Neutrophil (primary cell): ENCODE measurements around the gene TFCP2L1.

Source experiments
- H3K27ac ChIP-seq: fragments of 200-600 bp; sonication (generic); 2 replicates; pipeline ENCODE4 v1.5.1; 2016; ENCODE audit warnings: mild to moderate bottlenecking, moderate library complexity
- H3K27me3 ChIP-seq: fragments of 200-600 bp; sonication (generic); 2 replicates; pipeline ENCODE4 v1.6.0; 2016; ENCODE audit warnings: mild to moderate bottlenecking
- H3K36me3 ChIP-seq: fragments of 200-600 bp; sonication (generic); 2 replicates; pipeline ENCODE4 v1.5.1; 2017
- H3K4me1 ChIP-seq, 2 experiments: fragments of 200-600 bp in 1 of 2; sonication (generic) in 1 of 2; 1 replicate in 1 of 2; 2 replicates in 1 of 2; pipeline versions ENCODE4 v1.5.1 to v1.6.1; 2013 to 2016; ENCODE audit warnings: low read depth in 1 of 2, low read length in 1 of 2, mild to moderate bottlenecking in 1 of 2, moderate library complexity in 1 of 2; ENCODE audit not compliant: control insufficient read depth in 1 of 2, insufficient read depth in 1 of 2
- H3K4me3 ChIP-seq, 2 experiments: fragments of 200-600 bp in 1 of 2; sonication (generic) in 1 of 2; 1 replicate in 1 of 2; 2 replicates in 1 of 2; pipeline ENCODE4 v1.5.1; 2013 to 2016; ENCODE audit warnings: low read depth in 1 of 2, low read length in 1 of 2, mild to moderate bottlenecking in 1 of 2, moderate library complexity in 1 of 2
- H3K9me3 ChIP-seq: fragments of 200-600 bp; sonication (generic); 2 replicates; pipeline ENCODE4 v1.5.1; 2016
- TF ChIP-seq, protein P1 (sequence below): fragments of 200-600 bp; sonication (generic); IDR thresholded peaks from 2 replicates; pipeline ENCODE4 v1.5.1; 2016; ENCODE audit warnings: antibody characterized with exemption

TFCP2L1 gene

GRCh38 chr2:121179467-121179866 is 105.5 kb downstream of the TFCP2L1 start:
- Histone ChIP-seq H3K4me3 (no peak overlapping the region), H3K36me3 (no peaks in the 10 kb centered on the region), H3K9me3 (no peaks in the 10 kb centered on the region), H3K4me1 (no peaks in the 10 kb centered on the region), H3K27ac (no peak overlapping the region), H3K27me3 (no peaks in the 10 kb centered on the region)
- TF ChIP-seq, protein P1, sequence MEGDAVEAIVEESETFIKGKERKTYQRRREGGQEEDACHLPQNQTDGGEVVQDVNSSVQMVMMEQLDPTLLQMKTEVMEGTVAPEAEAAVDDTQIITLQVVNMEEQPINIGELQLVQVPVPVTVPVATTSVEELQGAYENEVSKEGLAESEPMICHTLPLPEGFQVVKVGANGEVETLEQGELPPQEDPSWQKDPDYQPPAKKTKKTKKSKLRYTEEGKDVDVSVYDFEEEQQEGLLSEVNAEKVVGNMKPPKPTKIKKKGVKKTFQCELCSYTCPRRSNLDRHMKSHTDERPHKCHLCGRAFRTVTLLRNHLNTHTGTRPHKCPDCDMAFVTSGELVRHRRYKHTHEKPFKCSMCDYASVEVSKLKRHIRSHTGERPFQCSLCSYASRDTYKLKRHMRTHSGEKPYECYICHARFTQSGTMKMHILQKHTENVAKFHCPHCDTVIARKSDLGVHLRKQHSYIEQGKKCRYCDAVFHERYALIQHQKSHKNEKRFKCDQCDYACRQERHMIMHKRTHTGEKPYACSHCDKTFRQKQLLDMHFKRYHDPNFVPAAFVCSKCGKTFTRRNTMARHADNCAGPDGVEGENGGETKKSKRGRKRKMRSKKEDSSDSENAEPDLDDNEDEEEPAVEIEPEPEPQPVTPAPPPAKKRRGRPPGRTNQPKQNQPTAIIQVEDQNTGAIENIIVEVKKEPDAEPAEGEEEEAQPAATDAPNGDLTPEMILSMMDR, result no peak

DNA sequence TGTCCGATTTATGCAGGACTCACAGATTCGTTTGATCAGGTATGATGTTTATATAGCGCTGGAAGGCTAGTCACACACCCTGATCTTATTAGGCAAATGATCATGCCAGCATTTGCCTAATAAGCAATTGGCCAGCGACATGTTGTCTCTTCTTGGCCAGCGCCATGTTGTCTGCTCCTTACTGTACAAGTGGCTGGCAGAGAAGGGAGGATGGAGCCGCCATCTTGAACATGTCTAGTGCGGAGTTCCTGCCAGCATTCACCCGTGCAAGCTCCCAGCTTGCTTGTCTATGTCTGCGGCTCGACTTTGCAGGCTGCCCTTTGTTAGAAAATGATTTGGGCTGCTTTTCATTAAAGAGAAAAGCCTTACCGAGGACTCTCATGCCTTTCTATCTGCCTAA is 106.3 kb downstream of the TFCP2L1 start:
- TF ChIP-seq, protein P1, result no peak
- no peak overlapping the region for H3K4me3 ChIP-seq
- no peaks in the 10 kb centered on the region for H3K27me3 ChIP-seq
- no peak overlapping the region for H3K27ac ChIP-seq
- H3K4me1 ChIP-seq, result no peaks in the 10 kb centered on the region
- no peaks in the 10 kb centered on the region for H3K36me3 ChIP-seq
- no peaks in the 10 kb centered on the region for H3K9me3 ChIP-seq

DNA sequence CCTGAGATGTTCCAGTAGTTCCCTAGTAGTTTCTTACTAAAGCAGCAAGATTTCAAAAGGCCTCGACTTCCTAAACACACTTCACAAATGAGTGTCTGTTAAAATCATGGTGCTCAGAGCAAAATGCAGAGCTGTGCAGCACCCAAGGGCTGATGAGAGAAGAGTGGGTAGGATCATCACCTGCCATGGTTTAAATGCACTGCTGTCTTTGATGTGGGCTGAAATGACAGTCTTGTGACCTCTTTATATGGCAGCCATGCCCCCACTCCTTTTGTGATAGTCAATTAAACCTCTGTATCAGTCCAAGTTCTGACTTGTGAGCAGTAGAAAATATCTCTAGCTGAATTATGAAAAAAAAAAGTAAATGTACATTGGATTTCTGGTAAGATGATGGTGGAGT is 107.1 kb downstream of the TFCP2L1 start:
- Histone ChIP-seq H3K27ac (no peak overlapping the region), H3K36me3 (no peaks in the 10 kb centered on the region), H3K9me3 (no peaks in the 10 kb centered on the region), H3K4me3 (no peak overlapping the region), H3K4me1 (no peaks in the 10 kb centered on the region), H3K27me3 (no peaks in the 10 kb centered on the region)
- TF ChIP-seq, protein P1, result no peak

DNA sequence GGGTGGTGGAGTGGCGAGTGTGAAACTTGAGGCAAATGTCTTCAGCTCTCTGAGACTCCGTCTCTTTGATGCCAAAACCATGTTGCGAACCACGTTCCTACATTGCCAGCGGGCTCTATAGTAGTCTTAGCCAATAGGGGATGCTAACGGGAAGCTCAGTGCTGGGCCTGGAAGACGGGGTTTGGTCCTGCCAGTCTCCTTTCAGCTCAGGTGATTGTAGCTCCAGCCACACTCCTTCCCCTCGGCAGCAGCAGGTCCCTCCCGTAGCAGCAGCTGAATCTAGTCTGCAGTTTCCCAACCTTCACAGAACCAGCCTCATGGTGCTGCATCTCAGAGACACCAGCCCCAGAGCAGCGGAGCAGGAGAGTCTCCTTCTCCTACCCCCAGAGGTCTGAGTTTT is 109.7 kb downstream of the TFCP2L1 start:
- Histone ChIP-seq H3K9me3 (no peaks in the 10 kb centered on the region), H3K4me3 (no peak overlapping the region), H3K27me3 (no peaks in the 10 kb centered on the region), H3K27ac (no peak overlapping the region), H3K4me1 (no peaks in the 10 kb centered on the region), H3K36me3 (no peaks in the 10 kb centered on the region)
- TF ChIP-seq, protein P1, result no peak

DNA sequence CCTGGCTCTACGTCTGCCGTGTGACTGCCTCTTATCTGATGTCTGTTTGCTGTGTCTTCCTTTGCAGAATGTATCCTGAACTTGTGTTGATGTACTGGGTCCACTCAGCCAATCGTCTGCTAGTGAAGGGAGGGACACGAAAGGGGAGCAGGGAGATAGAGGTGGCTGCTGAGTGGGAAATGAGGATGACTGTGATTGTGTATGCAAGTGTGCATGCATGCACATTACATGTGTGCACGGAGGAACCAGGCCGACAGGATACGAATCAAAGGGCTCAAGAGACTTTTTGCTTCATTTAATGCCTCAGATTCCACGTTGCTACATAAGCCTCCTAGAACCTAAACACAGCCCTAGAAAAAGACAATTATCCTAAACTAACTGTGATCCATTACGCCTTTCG is 111.2 kb downstream of the TFCP2L1 start:
- Histone ChIP-seq H3K4me3 (no peak overlapping the region), H3K27ac (no peak overlapping the region), H3K27me3 (no peaks in the 10 kb centered on the region), H3K36me3 (no peaks in the 10 kb centered on the region), H3K9me3 (no peaks in the 10 kb centered on the region), H3K4me1 (no peaks in the 10 kb centered on the region)
- TF ChIP-seq, protein P1, result no peak

- Histone ChIP-seq H3K4me3 (no peak overlapping the region), H3K4me1 (no peaks in the 10 kb centered on the region), H3K9me3 (no peaks in the 10 kb centered on the region), H3K27me3 (no peaks in the 10 kb centered on the region), H3K36me3 (no peaks in the 10 kb centered on the region), H3K27ac (no peak overlapping the region)
- TF ChIP-seq, protein P1, result no peak
Measured at GRCh38 chr2:121173112-121173511, 111.9 kb downstream of the TFCP2L1 start.
